Keratinocyte (primary cell): ENCODE data around the gene COL4A6. TPM values are rescaled to one million over a fixed set of nuclear protein-coding genes. Genes with fewer than 3 reads are reported as not detected.

Experiments used
- DNase-seq: peaks from one replicate; pipeline ENCODE4 v3.0.0-alpha.2; 2011; ENCODE audit warnings: low read depth, missing footprints, low spot score
- FAIRE-seq: peaks from 2 replicates; lab custom pipeline; 2011; peaks lifted over from hg19 to GRCh38; lab: Jason Lieb, UNC
- H2AFZ ChIP-seq: 2 replicates; pipeline ENCODE4 v1.6.0; 2012; ENCODE audit warnings: low read length, control low read depth, inconsistent platforms; ENCODE audit not compliant: control insufficient read depth
- H3K27ac ChIP-seq: 2 replicates; pipeline ENCODE4 v1.5.1; 2011; ENCODE audit warnings: low read length; ENCODE audit not compliant: control insufficient read depth, insufficient read depth
- H3K27me3 ChIP-seq: 3 replicates; pipeline ENCODE4 v1.6.0; 2011; ENCODE audit warnings: low read length; ENCODE audit not compliant: control insufficient read depth, insufficient read depth; ENCODE audit errors: extremely low read depth
- H3K36me3 ChIP-seq, 2 experiments: 2 replicates in 1 of 2; 3 replicates in 1 of 2; pipeline ENCODE4 v1.5.1; 2011; ENCODE audit warnings: low read length in 2 of 2, mild to moderate bottlenecking in 1 of 2; ENCODE audit not compliant: control insufficient read depth in 2 of 2, insufficient read depth in 2 of 2; ENCODE audit errors: extremely low read depth in 1 of 2
- H3K4me1 ChIP-seq: 3 replicates; pipeline ENCODE4 v1.5.1; 2011; ENCODE audit warnings: low read length; ENCODE audit not compliant: control insufficient read depth, insufficient read depth; ENCODE audit errors: extremely low read depth
- H3K4me2 ChIP-seq: 3 replicates; pipeline ENCODE4 v1.6.0; 2011; ENCODE audit warnings: low read depth, low read length; ENCODE audit not compliant: control insufficient read depth, insufficient read depth; ENCODE audit errors: extremely low read depth
- H3K4me3 ChIP-seq, 3 experiments: fragments of 200-600 bp in 1 of 3; sonication (generic) in 1 of 3; 2 replicates in 2 of 3; 3 replicates in 1 of 3; pipeline ENCODE4 v1.5.1; 2011 to 2016; ENCODE audit warnings: low read length in 3 of 3, mild to moderate bottlenecking in 3 of 3, control low read depth in 2 of 3, inconsistent platforms in 1 of 3, low read depth in 1 of 3, mixed read lengths in 1 of 3, mixed run types in 1 of 3, moderate library complexity in 1 of 3; ENCODE audit not compliant: control insufficient read depth in 2 of 3, insufficient read depth in 2 of 3; ENCODE audit errors: extremely low read depth in 1 of 3
- H3K79me2 ChIP-seq: 2 replicates; pipeline ENCODE4 v1.6.0; 2012; ENCODE audit warnings: low read length; ENCODE audit not compliant: control insufficient read depth, insufficient read depth
- H3K9ac ChIP-seq: 3 replicates; pipeline ENCODE4 v1.6.0; 2011; ENCODE audit warnings: low read length; ENCODE audit not compliant: control insufficient read depth, insufficient read depth; ENCODE audit errors: extremely low read depth
- H3K9me1 ChIP-seq: 3 replicates; pipeline ENCODE4 v1.6.0; 2011; ENCODE audit warnings: low read length; ENCODE audit not compliant: control insufficient read depth, insufficient read depth; ENCODE audit errors: extremely low read depth
- H3K9me3 ChIP-seq: 2 replicates; pipeline ENCODE4 v1.5.1; 2012; ENCODE audit warnings: low read depth, low read length; ENCODE audit not compliant: control insufficient read depth
- H4K20me1 ChIP-seq: 3 replicates; pipeline ENCODE4 v1.6.0; 2011; ENCODE audit warnings: low read length; ENCODE audit not compliant: control insufficient read depth, insufficient read depth; ENCODE audit errors: extremely low read depth
- CTCF ChIP-seq, 3 experiments: IDR thresholded peaks in 1 of 3; conservative IDR thresholded peaks in 1 of 3; optimal IDR thresholded peaks in 1 of 3; 2 replicates in 2 of 3; 3 replicates in 1 of 3; pipeline versions ENCODE3 to v1.5.1; 2011; ENCODE audit warnings: low read length in 3 of 3, mild to moderate bottlenecking in 3 of 3, moderate library complexity in 2 of 3, control low read depth in 1 of 3, inconsistent platforms in 1 of 3; ENCODE audit not compliant: insufficient read depth in 2 of 3; ENCODE audit errors: extremely low read depth in 1 of 3
- EZH2 ChIP-seq: IDR thresholded peaks from one replicate; pipeline ENCODE4 v1.6.1; 2012; ENCODE audit warnings: inconsistent platforms, mild to moderate bottlenecking, low read length, moderate library complexity
- dilution Hi-C: fragments of 300-500 bp; cut with MboI; formaldehyde crosslinking; loops from one replicate; pipeline ENCODE4 v1.7.0; 2020; ENCODE audit warnings: low sequenced_read_pairs; ENCODE audit not compliant: extremely low pct_ligation_motif_present
- polyA plus RNA-seq, 5 experiments: library from polyadenylated mRNA; depleted of rRNA in 3 of 5; stranded (reverse) in 3 of 5; stranded (forward) in 1 of 5; unstranded in 1 of 5; fragments of >200 nt; gene quantifications; 1 replicate in 1 of 5; 2 replicates in 3 of 5; 3 replicates in 1 of 5; pipeline versions ENCODE4 v1.2.1 to v1.2.3, GENCODE V29; 2011 to 2012; ENCODE audit warnings: missing spikeins in 2 of 5, low read depth in 1 of 5, low replicate concordance in 1 of 5

Gene COL4A6
- polyA plus RNA-seq, 1 donor (not counting 4 experiments of a cell fraction or from before 2014, with no cell fraction given) = 18.8 TPM

- TF ChIP-seq EZH2 (no peak), CTCF (optimal IDR thresholded peaks at IDR 0.05 in 1 of 3, IDR thresholded peaks at IDR 0.05 in 1 of 3, conservative IDR thresholded peaks at IDR 0.05 in 1 of 3; ENCODE audit: extremely low read depth in 1 of 3, insufficient read depth in 2 of 3, low read length in 3 of 3) (no peak)
- no peak for FAIRE-seq
Observed at GRCh38 chrX:108123591-108124366, 314.4 kb downstream of the COL4A6 start.

GRCh38 chrX:108122748-108123147 lies 315.5 kb downstream of the COL4A6 start:
- DNase-seq = no peak
- H3K27ac ChIP-seq = peak overlapping the region; percentile 17

More at GRCh38 chrX:108123591-108124366, 314.4 kb downstream of the COL4A6 start:
- H3K4me3 ChIP-seq = no peak overlapping the region
- peaks cover 23% of the 10 kb centered on the region for H3K4me1 ChIP-seq
- no peaks in the 10 kb centered on the region for H3K27me3 ChIP-seq
- no peak overlapping the region for H2AFZ ChIP-seq
- H3K9ac ChIP-seq = no peak overlapping the region
- DNase-seq = no peak
- no peaks in the 10 kb centered on the region for H4K20me1 ChIP-seq
- no peaks in the 10 kb centered on the region for H3K9me3 ChIP-seq
- no peaks in the 10 kb centered on the region for H3K79me2 ChIP-seq
- peak overlapping the region; percentile 17 for H3K27ac ChIP-seq
- H3K4me2 ChIP-seq = no peak overlapping the region
- dilution Hi-C loops = no loop called here
- H3K9me1 ChIP-seq = no peaks in the 10 kb centered on the region
- no peaks in the 10 kb centered on the region for H3K36me3 ChIP-seq

More at GRCh38 chrX:108122748-108123147, 315.5 kb downstream of the COL4A6 start:
- H3K4me2 ChIP-seq = peak overlapping the region; percentile 52
- dilution Hi-C loops = no loop called here
- no peaks in the 10 kb centered on the region for H3K9me1 ChIP-seq
- TF ChIP-seq CTCF (optimal IDR thresholded peaks at IDR 0.05 in 1 of 3, IDR thresholded peaks at IDR 0.05 in 1 of 3, conservative IDR thresholded peaks at IDR 0.05 in 1 of 3; ENCODE audit: extremely low read depth in 1 of 3, insufficient read depth in 2 of 3, low read length in 3 of 3) (no peak), EZH2 (no peak)
- H3K9me3 ChIP-seq = no peaks in the 10 kb centered on the region
- H3K27me3 ChIP-seq = no peaks in the 10 kb centered on the region
- no peaks in the 10 kb centered on the region for H4K20me1 ChIP-seq
- peak; percentile 79 for FAIRE-seq
- H2AFZ ChIP-seq = no peak overlapping the region
- no peak overlapping the region for H3K9ac ChIP-seq
- no peak overlapping the region for H3K4me3 ChIP-seq
- H3K4me1 ChIP-seq = peaks cover 23% of the 10 kb centered on the region
- H3K36me3 ChIP-seq = no peaks in the 10 kb centered on the region
- no peaks in the 10 kb centered on the region for H3K79me2 ChIP-seq
